Cardiac atrium fibroblast (primary cell): ENCODE measurements around the gene SOX5. TPM values are rescaled to one million over a fixed set of nuclear protein-coding genes. Genes with fewer than 3 reads are reported as not detected.

Experiments used
- total RNA-seq: library from RNA; depleted of rRNA; stranded (reverse); fragments of >200 nt; gene quantifications from 2 replicates; pipeline ENCODE4 v1.2.3, GENCODE V29; 2015

Gene SOX5
- 0.16 and 0.90 TPM in 2 replicates for total RNA-seq

GRCh38 chr12:23949348-23950209 is at the start of gene SOX5:
Gene SOX5, minus strand, starts transcription at chr12:23949670. Its CDS starts 69 bp downstream, at chr12:23949601.

